ENCODE data around the gene DCAF11. TPM values are rescaled to one million over a fixed set of nuclear protein-coding genes. Genes with fewer than 3 reads are reported as not detected.

Gene DCAF11
- total RNA-seq, 1 experiment from 2014 or later = 52.7 TPM

DNA sequence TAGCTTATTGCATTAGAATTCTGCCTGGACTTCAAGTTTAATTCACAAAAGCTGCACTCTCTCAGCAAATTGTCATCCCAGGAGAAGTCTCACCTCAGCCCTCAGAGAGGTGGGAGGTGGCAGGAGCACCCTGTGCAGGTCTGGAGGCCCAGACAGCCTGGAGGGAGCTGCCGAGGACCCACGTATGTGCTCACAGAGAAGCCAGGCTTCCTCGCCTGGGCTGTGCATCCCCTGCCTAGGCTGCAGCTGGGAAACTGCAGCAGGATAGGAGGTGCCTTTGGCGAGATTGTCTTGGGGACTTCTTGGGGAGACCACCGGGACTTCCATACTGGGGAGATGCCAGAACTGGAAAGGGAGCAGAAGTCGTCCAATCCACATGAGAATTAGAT is 34.4 kb upstream of the DCAF11 start:
- BruUV-seq (replicated peaks) = no TSS peak
- intact Hi-C loops (cut with micrococcal nuclease; ENCODE audit: unreplicated experiment) = no loop called here
- Histone ChIP-seq H2AFZ (no peak overlapping the region), H3K27ac (no peak overlapping the region), H3K4me1 (replicated peaks; ENCODE audit: insufficient read depth) (peaks cover 10% of the 10 kb centered on the region; the same call in 1 of the 2 replicates), H3K36me3 (ENCODE audit: low read depth) (no peaks in the 10 kb centered on the region), H3K4me2 (no peak overlapping the region), H3K27me3 (ENCODE audit: insufficient read depth, low read depth) (no peaks in the 10 kb centered on the region), H3K9me3 (ENCODE audit: insufficient read depth, low read depth) (no peaks in the 10 kb centered on the region), H3K9me2 (ENCODE audit: insufficient read depth) (no peaks in the 10 kb centered on the region), H3K4me3 (no peak overlapping the region), H3K79me2 (ENCODE audit: low read depth) (no peaks in the 10 kb centered on the region), H4K20me1 (ENCODE audit: insufficient read depth) (no peaks in the 10 kb centered on the region), H3F3A (ENCODE audit: insufficient read depth, low read depth) (no peaks in the 10 kb centered on the region)
- TF ChIP-seq, protein P1, sequence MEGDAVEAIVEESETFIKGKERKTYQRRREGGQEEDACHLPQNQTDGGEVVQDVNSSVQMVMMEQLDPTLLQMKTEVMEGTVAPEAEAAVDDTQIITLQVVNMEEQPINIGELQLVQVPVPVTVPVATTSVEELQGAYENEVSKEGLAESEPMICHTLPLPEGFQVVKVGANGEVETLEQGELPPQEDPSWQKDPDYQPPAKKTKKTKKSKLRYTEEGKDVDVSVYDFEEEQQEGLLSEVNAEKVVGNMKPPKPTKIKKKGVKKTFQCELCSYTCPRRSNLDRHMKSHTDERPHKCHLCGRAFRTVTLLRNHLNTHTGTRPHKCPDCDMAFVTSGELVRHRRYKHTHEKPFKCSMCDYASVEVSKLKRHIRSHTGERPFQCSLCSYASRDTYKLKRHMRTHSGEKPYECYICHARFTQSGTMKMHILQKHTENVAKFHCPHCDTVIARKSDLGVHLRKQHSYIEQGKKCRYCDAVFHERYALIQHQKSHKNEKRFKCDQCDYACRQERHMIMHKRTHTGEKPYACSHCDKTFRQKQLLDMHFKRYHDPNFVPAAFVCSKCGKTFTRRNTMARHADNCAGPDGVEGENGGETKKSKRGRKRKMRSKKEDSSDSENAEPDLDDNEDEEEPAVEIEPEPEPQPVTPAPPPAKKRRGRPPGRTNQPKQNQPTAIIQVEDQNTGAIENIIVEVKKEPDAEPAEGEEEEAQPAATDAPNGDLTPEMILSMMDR (conservative IDR thresholded peaks at IDR 0.05) = no peak
- no peak for TF ChIP-seq EZH2 (IDR thresholded peaks at IDR 0.05; ENCODE audit: low read depth)
- POLR2A ChIA-PET (ENCODE audit: unreplicated experiment) = no interaction called here
- no peak for DNase-seq
- CTCF ChIA-PET = interaction anchor here (0.6 to 1.0 kb wide), 3 partner anchors 12 to 29 kb away, joined by 3 to 11 read pairs (median 3); no protein-coding TSS in a partner anchor

GRCh38 chr14:24080888-24081738 is 33.5 kb upstream of the DCAF11 start:
- H3K4me1 ChIP-seq (replicated peaks; ENCODE audit: insufficient read depth) = peaks cover 10% of the 10 kb centered on the region; the same call in 1 of the 2 replicates
- BruUV-seq (replicated peaks) = no TSS peak
- CTCF ChIA-PET = interaction anchor here (0.6 to 1.0 kb wide), 3 partner anchors 13 to 28 kb away, joined by 3 to 5 read pairs (median 3); no protein-coding TSS in a partner anchor
- H3K36me3 ChIP-seq (ENCODE audit: low read depth) = no peaks in the 10 kb centered on the region
- intact Hi-C loops (cut with micrococcal nuclease; ENCODE audit: unreplicated experiment) = no loop called here
- H3K9me3 ChIP-seq (ENCODE audit: insufficient read depth, low read depth) = no peaks in the 10 kb centered on the region
- H4K20me1 ChIP-seq (ENCODE audit: insufficient read depth) = no peaks in the 10 kb centered on the region
- peak overlapping the region; percentile 68 for H3K4me3 ChIP-seq
- TF ChIP-seq EZH2 (IDR thresholded peaks at IDR 0.05; ENCODE audit: low read depth) = no peak
- TF ChIP-seq, protein P1 (conservative IDR thresholded peaks at IDR 0.05) = no peak
- peak overlapping the region; percentile 68; the same call in 1 of the 2 replicates for H2AFZ ChIP-seq
- H3K79me2 ChIP-seq (ENCODE audit: low read depth) = no peaks in the 10 kb centered on the region
- peak in 1 of 2 experiments; percentile 63 for DNase-seq
- no peak overlapping the region for H3K27ac ChIP-seq
- no peaks in the 10 kb centered on the region for H3K9me2 ChIP-seq (ENCODE audit: insufficient read depth)
- H3K27me3 ChIP-seq (ENCODE audit: insufficient read depth, low read depth) = no peaks in the 10 kb centered on the region
- POLR2A ChIA-PET (ENCODE audit: unreplicated experiment) = interaction anchor here (0.6 kb wide), 1 partner anchor 161 kb away, joined by 3 read pairs; the partner anchor contains the start of gene TINF2
- H3F3A ChIP-seq (ENCODE audit: insufficient read depth, low read depth) = no peaks in the 10 kb centered on the region
- peak overlapping the region; percentile 77 for H3K4me2 ChIP-seq

DNA sequence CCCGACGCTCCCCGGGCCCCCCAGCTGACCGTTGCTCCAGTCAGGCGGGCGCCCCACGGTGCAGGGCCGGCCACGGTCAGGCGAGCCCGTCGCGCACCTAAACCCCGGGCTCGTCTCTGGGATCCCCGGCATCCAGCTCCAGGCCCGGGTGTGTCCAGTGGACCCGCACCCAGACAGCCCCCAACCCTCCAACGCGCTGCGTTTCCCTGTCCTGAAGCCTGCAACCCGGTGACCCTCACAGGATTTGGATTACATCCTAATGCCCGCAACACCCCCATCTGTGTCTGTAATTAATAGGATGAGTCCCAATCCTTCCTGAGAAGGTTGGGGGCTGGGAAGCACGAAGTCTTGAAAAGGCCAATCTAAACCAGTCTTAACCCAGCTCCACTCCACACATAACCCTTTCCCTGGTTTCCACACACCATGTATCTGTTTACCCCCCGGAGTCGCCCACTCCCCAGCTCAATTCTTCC is 32.8 kb upstream of the DCAF11 start:
- intact Hi-C loops (cut with micrococcal nuclease; ENCODE audit: unreplicated experiment) = no loop called here
- no peak overlapping the region for H3K27ac ChIP-seq
- H3F3A ChIP-seq (ENCODE audit: insufficient read depth, low read depth) = no peaks in the 10 kb centered on the region
- H4K20me1 ChIP-seq (ENCODE audit: insufficient read depth) = no peaks in the 10 kb centered on the region
- DNase-seq = no peak
- peak overlapping the region; percentile 68; the same call in 1 of the 2 replicates for H2AFZ ChIP-seq
- no peaks in the 10 kb centered on the region for H3K27me3 ChIP-seq (ENCODE audit: insufficient read depth, low read depth)
- no peaks in the 10 kb centered on the region for H3K79me2 ChIP-seq (ENCODE audit: low read depth)
- no peaks in the 10 kb centered on the region for H3K9me2 ChIP-seq (ENCODE audit: insufficient read depth)
- peak overlapping the region; percentile 68; the same call in 1 of the 2 replicates for H3K4me3 ChIP-seq
- ChIA-PET CTCF (interaction anchor here (0.6 kb wide), 1 partner anchor 12 kb away, joined by 5 read pairs; no protein-coding TSS in a partner anchor), POLR2A (ENCODE audit: unreplicated experiment) (no interaction called here)
- H3K4me1 ChIP-seq (replicated peaks; ENCODE audit: insufficient read depth) = peaks cover 10% of the 10 kb centered on the region; the same call in 1 of the 2 replicates
- no peaks in the 10 kb centered on the region for H3K9me3 ChIP-seq (ENCODE audit: insufficient read depth, low read depth)
- no peak for TF ChIP-seq EZH2 (IDR thresholded peaks at IDR 0.05; ENCODE audit: low read depth)
- TF ChIP-seq, protein P1 (conservative IDR thresholded peaks at IDR 0.05) = no peak
- H3K36me3 ChIP-seq (ENCODE audit: low read depth) = no peaks in the 10 kb centered on the region
- peak overlapping the region; percentile 77 for H3K4me2 ChIP-seq
- BruUV-seq (replicated peaks) = TSS peak; percentile 71

All from PC-9 (cell line).